22Rv1 (cell line): ENCODE results near the gene UBA1.
"Not testable (repeated sequence)": the region's sequence is repeated elsewhere in the genome, so short reads cannot be mapped to it uniquely, and the experiment has no call there.

ENCODE experiments used
- CTCF ChIP-seq: fragments of 450-650 bp; IDR thresholded peaks from 2 replicates; pipeline ENCODE4 v1.5.1; 2017; ENCODE audit warnings: mild to moderate bottlenecking
- ZFX ChIP-seq: fragments of 450-650 bp; IDR thresholded peaks from 2 replicates; pipeline ENCODE4 v1.6.1; 2017; ENCODE audit warnings: antibody characterized with exemption, borderline replicate concordance

GRCh38 chrX:47257620-47258019, 64.0 kb downstream of the UBA1 start:
- not testable (repeated sequence) for TF ChIP-seq CTCF, ZFX
